ENCODE measurements around the gene PLCB1.

PLCB1 gene

DNA sequence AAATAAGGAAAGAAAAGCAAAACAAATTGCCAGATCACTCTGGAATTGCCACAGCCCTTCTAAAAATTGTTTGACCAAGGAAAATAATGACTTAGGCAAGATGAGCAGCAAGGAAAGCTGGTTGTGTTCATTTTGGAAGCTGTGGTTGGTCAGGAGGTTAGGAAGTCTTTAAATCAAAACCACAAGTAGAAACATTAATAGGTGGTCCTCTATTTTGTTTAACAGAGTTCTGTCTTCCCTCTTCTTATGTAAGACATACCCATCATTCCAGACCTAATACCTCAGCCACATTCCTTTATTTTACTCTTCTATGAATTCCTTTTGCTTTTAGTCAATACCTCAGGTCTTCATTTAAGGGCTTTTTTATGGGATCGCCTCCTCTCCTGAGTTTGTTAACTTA, 514.6 kb downstream of the PLCB1 start:
- H3K36me3 Mint-ChIP-seq, result no peaks in the 10 kb centered on the region
- no peaks in the 10 kb centered on the region for H3K4me1 Mint-ChIP-seq
- no peaks in the 10 kb centered on the region for H3K9me3 Mint-ChIP-seq
- H3K4me3 Mint-ChIP-seq, result no peak overlapping the region
- no peak for ATAC-seq
- H3K27me3 Mint-ChIP-seq, result no peaks in the 10 kb centered on the region
- H3K27ac Mint-ChIP-seq, result no peak overlapping the region

DNA sequence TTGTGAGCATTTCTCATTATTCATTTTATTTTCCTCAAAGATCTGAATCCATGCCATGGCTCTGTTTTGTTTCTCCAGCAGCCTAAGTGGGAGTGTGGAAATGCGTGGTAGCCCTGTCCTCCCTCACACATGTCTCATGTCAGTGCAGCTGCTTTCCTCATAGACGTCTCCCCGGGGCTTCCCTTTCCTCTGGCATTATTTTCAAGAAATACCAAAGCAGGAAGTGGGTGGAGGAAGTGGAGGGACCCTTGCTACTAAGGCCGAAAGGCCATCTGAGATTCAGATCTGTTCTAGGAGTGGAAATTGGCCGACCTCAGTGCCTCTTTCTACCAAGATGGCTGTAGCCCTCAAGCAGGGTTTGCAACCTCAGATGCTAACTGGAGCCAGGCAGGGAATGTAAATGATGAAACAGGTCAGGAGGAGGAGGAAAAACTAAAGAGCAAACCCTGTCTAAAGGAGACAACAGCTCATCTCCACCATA, 515.9 kb downstream of the PLCB1 start:
- no peak for ATAC-seq
- Mint-ChIP-seq H3K4me1 (no peaks in the 10 kb centered on the region), H3K36me3 (no peaks in the 10 kb centered on the region), H3K4me3 (no peak overlapping the region), H3K27me3 (no peaks in the 10 kb centered on the region), H3K9me3 (no peaks in the 10 kb centered on the region), H3K27ac (no peak overlapping the region)

DNA sequence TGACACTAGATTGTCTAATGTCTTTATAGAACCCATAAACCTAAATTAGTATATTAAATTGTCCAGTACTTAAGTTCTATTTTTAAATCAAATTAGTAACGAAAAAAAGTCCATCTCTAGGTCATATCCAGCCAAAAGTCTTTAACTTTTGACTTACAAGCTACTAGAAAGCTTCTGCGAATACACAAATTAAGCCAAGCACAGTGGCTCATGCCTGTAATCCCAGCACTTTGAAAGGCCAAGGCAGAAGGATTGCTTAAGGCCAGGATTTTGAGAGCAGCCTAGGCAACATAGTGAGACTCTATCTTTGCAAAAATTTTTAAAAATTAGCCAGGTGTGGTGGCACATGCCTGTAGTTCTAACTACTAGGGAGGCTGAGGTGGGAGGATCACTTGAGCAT, 516.4 kb downstream of the PLCB1 start:
- H3K36me3 Mint-ChIP-seq, result no peaks in the 10 kb centered on the region
- H3K9me3 Mint-ChIP-seq, result no peaks in the 10 kb centered on the region
- no peak overlapping the region for H3K4me3 Mint-ChIP-seq
- H3K4me1 Mint-ChIP-seq, result no peaks in the 10 kb centered on the region
- no peak for ATAC-seq
- H3K27me3 Mint-ChIP-seq, result no peaks in the 10 kb centered on the region
- H3K27ac Mint-ChIP-seq, result no peak overlapping the region

DNA sequence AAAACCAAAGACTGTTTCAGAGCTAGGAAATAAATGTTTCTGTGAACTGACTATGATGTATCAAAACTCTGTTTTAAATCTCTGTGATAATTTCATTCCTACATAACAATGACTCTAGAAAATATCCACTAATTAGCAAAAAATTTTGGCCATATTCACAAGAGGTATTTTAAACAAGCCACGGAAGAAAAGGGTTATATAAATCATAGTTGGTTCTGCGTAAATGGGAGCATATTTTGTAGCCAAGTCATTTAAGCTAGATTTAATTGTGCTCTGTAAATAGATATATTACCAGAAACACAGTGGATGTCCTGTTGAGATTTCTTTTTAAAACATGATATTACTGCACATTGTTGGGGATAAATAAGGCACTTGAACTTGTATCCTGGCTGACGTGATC, 520.3 kb downstream of the PLCB1 start:
- no peak overlapping the region for H3K4me3 Mint-ChIP-seq
- H3K27me3 Mint-ChIP-seq, result no peaks in the 10 kb centered on the region
- H3K4me1 Mint-ChIP-seq, result no peaks in the 10 kb centered on the region
- no peak overlapping the region for H3K27ac Mint-ChIP-seq
- no peak for ATAC-seq
- no peaks in the 10 kb centered on the region for H3K36me3 Mint-ChIP-seq
- H3K9me3 Mint-ChIP-seq, result no peaks in the 10 kb centered on the region

DNA sequence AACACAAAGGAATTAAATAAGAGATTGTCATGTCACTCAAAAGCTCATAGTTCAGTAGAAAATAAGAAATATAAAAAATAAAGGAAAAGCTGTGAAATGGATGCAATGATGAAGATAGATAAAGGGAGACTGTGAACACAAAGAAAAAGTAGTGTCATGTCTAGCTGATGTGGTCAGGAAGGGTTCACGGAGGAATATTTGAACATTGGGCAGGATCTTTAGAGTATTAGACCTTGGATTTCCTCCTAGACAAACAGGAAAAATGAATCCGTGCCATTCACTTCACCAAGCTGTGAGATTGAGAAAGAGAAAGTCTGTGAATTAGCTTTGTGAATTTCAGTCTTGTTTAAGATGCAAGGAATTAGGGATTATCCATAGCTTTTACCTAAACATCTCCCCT, 522.4 kb downstream of the PLCB1 start:
- ATAC-seq, result no peak
- Mint-ChIP-seq H3K36me3 (no peaks in the 10 kb centered on the region), H3K27ac (no peak overlapping the region), H3K4me3 (no peak overlapping the region), H3K4me1 (no peaks in the 10 kb centered on the region), H3K9me3 (no peaks in the 10 kb centered on the region), H3K27me3 (no peaks in the 10 kb centered on the region)

DNA sequence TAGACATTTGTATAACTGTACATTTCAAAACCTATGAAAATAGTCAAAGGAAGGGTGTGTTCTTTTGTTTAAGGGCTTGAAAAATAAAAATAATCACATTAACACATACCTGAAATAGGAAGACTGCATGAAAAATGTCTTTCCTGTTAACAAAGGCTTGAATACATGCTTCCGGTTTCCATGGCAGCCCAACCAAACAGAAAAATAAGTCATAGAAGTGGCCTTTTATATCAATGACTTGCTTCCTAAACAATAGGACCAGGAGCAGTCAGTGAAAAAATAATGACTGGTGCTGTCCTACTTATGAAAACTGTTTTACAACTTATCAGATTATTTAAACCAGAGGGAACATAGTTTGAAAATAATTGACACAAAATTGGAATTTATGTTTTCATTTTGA, 524.3 kb downstream of the PLCB1 start:
- H3K4me1 Mint-ChIP-seq, result no peaks in the 10 kb centered on the region
- no peak for ATAC-seq
- H3K9me3 Mint-ChIP-seq, result no peaks in the 10 kb centered on the region

DNA sequence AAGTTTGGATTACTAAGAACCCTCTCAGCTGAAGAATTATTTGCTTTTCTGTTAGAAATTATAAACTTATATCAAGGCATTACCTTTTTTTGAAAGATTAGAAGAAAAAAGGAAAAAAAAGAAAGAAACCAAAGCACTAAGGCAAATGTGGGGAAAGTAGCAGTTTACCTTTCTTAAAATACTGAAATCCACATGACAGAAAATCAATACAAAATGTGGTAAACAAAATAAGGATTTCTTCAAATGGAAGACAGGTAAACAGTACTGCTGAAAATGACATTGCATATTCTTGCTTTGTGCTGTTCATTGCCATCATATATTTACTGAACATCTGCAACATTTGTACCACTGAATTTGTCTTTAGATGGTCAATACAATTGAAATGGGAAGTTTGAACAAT, 525.6 kb downstream of the PLCB1 start:
- H3K4me3 Mint-ChIP-seq, result no peak overlapping the region
- no peaks in the 10 kb centered on the region for H3K27me3 Mint-ChIP-seq
- no peaks in the 10 kb centered on the region for H3K9me3 Mint-ChIP-seq
- H3K4me1 Mint-ChIP-seq, result no peaks in the 10 kb centered on the region
- no peak overlapping the region for H3K27ac Mint-ChIP-seq
- ATAC-seq, result no peak
- no peaks in the 10 kb centered on the region for H3K36me3 Mint-ChIP-seq

More for the DNA sequence above, 524.3 kb downstream of the PLCB1 start:
- H3K4me3 Mint-ChIP-seq, result no peak overlapping the region
- H3K36me3 Mint-ChIP-seq, result no peaks in the 10 kb centered on the region
- no peaks in the 10 kb centered on the region for H3K27me3 Mint-ChIP-seq
- H3K27ac Mint-ChIP-seq, result no peak overlapping the region

DNA sequence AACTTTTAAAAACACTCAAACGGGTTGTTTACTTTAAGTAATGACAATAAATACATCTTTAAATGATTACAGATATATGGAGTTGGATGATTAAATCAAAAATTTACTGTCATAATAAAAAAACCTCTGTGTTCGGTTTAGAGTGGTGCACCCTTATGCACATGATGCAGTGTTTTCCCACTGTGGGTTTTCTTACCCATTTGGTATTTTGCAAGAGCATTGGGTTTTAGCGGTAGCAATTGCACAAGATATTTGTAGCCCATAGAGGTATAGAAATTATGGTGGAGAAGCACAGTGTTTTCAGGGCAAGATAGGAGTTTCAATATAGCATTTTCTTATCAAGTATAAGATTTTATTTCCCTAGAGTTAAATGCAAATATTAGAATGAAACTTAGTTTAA, 526.0 kb downstream of the PLCB1 start:
- Mint-ChIP-seq H3K4me3 (no peak overlapping the region), H3K36me3 (no peaks in the 10 kb centered on the region), H3K27ac (no peak overlapping the region), H3K4me1 (no peaks in the 10 kb centered on the region), H3K9me3 (no peaks in the 10 kb centered on the region), H3K27me3 (no peaks in the 10 kb centered on the region)
- no peak for ATAC-seq

DNA sequence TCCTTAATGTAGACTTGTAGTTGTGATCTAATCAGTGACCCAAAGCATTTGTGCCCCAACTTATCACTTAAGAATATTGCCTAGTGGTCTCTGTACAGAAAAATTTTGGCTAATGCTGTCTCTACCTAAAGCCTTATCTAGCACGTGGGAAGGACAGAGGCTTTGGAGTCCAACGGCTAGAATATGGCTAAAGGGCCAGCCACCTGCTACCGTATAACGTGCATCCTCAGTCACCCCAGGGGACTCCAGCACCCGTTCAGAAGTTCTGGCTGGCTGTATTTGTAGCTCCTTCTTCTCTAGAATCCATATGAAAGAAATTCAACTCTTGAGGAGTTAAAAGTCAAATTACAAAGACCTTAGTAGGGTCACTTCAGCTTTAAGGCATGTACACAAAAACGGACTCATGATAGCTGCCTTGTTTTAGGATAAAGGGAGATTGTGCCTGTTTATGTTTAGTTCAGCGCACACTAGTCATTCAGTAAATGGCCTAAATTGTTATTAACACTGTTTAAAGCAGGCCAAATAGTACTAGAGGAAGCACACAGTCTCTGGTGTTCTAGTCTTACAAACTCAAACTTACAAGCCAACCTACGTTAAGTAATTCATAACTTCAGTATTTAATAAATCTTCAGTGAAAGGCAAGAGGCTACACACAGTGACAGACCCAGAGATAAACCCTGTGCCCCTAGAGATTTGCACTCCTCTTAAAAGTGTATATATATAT, 529.3 kb downstream of the PLCB1 start:
- Mint-ChIP-seq H3K27ac (no peak overlapping the region), H3K9me3 (no peaks in the 10 kb centered on the region), H3K27me3 (no peaks in the 10 kb centered on the region), H3K4me1 (no peaks in the 10 kb centered on the region), H3K4me3 (no peak overlapping the region), H3K36me3 (no peaks in the 10 kb centered on the region)
- no peak for ATAC-seq

DNA sequence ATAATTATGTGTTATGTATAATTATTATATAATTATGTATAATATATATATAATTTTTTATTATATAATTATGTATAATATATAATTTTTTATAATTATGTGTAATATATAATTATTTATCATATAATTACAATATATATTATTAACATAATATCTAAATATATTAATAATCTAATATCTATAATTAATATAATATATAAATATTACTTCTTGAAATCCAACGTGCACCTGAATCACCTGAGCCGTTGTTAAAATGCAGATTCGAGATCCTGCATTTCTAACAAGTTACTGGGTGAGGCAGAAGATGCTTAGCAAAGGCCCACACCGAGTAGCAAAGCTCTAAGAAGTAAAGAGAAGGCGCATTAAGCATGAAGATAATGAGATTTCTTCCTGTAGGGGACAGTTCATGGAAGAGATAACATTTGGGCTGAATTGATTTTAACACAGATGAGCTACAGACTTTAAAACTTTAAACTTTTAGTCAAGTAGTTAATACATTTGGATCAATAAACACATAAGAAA, 530.4 kb downstream of the PLCB1 start:
- Mint-ChIP-seq H3K9me3 (no peaks in the 10 kb centered on the region), H3K36me3 (no peaks in the 10 kb centered on the region), H3K4me3 (no peak overlapping the region), H3K27ac (no peak overlapping the region), H3K27me3 (no peaks in the 10 kb centered on the region), H3K4me1 (no peaks in the 10 kb centered on the region)
- ATAC-seq, result no peak

DNA sequence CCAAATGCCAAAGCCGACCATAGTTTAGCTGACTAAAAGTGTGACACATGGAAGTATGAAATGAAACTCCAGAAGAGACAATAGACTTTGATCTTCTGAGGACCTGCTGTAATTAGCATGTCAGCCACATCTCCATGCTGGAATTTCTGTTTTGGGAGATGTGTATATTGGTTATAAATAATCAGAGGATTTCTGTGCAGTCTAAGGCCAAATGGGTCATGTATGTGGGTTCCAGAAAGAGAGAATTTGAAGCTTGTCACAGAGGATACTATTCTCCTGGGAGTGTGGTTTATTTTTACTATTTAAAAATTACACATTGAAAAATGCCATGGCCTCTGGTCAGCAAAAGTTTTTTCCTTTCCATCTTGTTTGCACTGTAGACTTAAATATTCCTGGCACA, 531.4 kb downstream of the PLCB1 start:
- H3K36me3 Mint-ChIP-seq, result no peaks in the 10 kb centered on the region
- H3K4me1 Mint-ChIP-seq, result no peaks in the 10 kb centered on the region
- no peaks in the 10 kb centered on the region for H3K9me3 Mint-ChIP-seq
- no peak overlapping the region for H3K27ac Mint-ChIP-seq
- H3K27me3 Mint-ChIP-seq, result no peaks in the 10 kb centered on the region
- no peak overlapping the region for H3K4me3 Mint-ChIP-seq
- no peak for ATAC-seq

DNA sequence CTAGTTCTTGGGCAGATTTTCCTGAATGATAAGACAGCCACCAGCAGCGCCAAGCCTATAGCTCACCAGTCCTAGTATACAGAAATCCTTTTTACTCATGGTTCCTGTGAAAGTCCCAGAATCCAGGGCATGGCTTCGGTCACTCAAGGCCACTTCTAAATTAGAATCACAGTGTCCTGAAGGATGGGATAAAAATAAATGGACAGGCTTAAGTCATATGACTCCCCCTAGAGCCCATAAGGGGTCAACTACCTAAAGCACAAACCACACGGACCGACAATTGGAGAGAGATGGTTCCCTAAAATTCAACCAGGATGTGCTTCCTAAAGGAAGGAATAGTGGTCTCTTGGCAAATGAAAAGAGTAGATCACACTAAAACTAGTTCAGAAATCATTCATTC, 532.7 kb downstream of the PLCB1 start:
- H3K36me3 Mint-ChIP-seq, result no peaks in the 10 kb centered on the region
- H3K4me1 Mint-ChIP-seq, result no peaks in the 10 kb centered on the region
- no peak overlapping the region for H3K27ac Mint-ChIP-seq
- H3K4me3 Mint-ChIP-seq, result no peak overlapping the region
- no peak for ATAC-seq
- H3K27me3 Mint-ChIP-seq, result no peaks in the 10 kb centered on the region
- no peaks in the 10 kb centered on the region for H3K9me3 Mint-ChIP-seq

DNA sequence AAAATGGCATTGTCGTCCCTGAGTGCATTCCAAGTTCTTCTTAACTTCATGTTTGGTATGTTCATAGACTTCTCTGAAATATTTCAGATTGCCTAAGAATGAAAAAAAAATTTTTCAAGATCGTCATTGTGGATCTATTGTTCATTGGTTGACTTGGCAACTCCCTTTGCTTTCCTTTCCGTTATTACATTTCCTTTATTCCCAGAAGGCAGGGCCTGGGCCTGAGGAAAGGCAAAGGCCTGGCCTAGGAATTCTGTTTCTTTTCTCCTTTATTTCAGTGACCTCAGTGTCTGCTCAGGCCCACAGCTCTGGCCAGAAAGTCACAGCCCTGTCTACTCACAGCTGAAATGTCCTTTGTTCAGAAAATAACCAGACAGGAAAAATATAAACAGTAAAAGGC, 535.2 kb downstream of the PLCB1 start:
- no peaks in the 10 kb centered on the region for H3K27me3 Mint-ChIP-seq
- ATAC-seq, result no peak
- no peak overlapping the region for H3K4me3 Mint-ChIP-seq

DNA sequence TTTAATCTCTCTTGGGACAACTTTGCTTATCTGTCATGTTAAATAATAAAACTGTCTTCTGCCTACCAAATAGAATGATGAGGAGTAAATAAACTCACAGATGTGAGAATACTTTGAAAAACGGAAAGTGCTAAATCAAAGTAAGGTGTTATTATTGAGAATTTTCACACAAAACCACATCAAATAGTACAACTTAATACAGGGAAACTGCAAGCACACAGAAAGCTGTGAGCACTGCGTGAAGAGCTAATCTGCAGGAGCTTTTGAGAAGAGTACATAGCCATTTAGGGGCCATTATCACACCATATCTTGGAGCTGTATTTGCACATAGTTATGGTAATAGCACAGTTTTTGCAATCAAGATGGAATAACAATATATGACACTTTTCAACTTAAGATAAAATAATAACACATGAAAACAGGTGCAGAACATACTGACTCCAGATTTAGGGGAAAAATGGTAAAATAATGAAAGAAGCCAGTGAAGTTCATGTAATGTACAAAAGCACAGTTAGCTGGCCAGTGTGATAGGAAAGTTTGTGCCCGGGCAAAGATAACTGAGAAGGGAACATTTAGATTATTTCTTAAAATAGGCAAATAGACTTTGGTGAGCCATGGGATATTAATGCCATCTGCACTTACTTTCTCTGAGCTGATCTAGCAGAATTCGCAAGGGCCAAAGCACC, 538.3 kb downstream of the PLCB1 start:
- Mint-ChIP-seq H3K4me3 (no peak overlapping the region), H3K27me3 (no peaks in the 10 kb centered on the region), H3K36me3 (no peaks in the 10 kb centered on the region), H3K4me1 (no peaks in the 10 kb centered on the region), H3K9me3 (no peaks in the 10 kb centered on the region), H3K27ac (no peak overlapping the region)
- ATAC-seq, result no peak

More for the DNA sequence above, 535.2 kb downstream of the PLCB1 start:
- H3K4me1 Mint-ChIP-seq, result no peaks in the 10 kb centered on the region
- no peaks in the 10 kb centered on the region for H3K9me3 Mint-ChIP-seq
- H3K36me3 Mint-ChIP-seq, result no peaks in the 10 kb centered on the region
- no peak overlapping the region for H3K27ac Mint-ChIP-seq

DNA sequence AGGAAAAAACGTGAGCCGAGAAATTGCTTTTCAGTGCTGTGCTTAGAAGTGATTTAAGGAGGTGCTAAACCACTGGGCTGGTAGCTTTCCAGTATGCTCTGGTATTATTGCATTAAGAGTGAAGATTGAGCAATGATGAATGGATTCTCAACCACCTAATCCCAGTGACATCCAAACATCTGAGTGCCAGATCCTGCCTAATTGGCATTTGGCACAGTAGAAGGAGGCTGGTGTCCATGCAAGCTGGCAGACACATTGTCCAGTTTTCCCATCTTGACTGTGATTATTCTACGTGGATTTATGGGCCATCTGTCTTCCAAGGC, 538.8 kb downstream of the PLCB1 start:
- Mint-ChIP-seq H3K27ac (no peak overlapping the region), H3K4me3 (no peak overlapping the region), H3K27me3 (no peaks in the 10 kb centered on the region), H3K9me3 (no peaks in the 10 kb centered on the region), H3K36me3 (no peaks in the 10 kb centered on the region), H3K4me1 (no peaks in the 10 kb centered on the region)
- ATAC-seq, result no peak

DNA sequence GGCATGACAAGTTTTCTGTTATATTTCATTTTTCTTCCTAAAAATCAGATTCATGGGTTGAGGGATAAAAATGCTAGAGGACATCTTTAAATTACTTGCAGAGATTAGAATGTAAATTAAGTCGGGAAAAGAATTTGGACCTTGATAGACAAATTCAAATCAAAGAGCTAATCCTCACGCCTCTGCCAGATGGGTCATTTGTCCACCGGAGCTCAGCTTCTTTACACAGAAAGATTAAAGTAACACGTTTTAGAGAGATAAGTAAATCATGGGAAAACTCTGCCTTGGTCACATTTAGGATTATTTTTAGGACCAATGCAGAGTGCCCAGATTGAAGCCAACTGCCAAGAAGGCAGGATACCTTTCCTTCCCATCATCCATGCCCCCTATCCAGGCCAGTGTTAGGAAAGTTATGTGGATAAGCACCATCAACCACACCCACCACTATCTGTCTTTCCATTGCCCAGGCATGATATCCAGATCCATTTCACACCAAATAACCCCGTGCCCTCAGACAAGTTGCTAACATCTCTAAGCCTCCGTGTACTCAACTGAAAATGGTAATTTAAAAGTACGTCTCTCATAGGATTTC, 539.4 kb downstream of the PLCB1 start:
- Mint-ChIP-seq H3K9me3 (no peaks in the 10 kb centered on the region), H3K4me1 (no peaks in the 10 kb centered on the region), H3K27me3 (no peaks in the 10 kb centered on the region), H3K36me3 (no peaks in the 10 kb centered on the region), H3K4me3 (no peak overlapping the region), H3K27ac (no peak overlapping the region)
- ATAC-seq, result no peak

Measured in stimulated activated memory B cell treated with anti-CD40 and anti-IgM and Interleukin-4, amounts not matched to agents 10 μg/mL and 1 μg/mL and 100 μg/mL, for 72 hours (primary cell).